ENCODE measurements around the gene KPNB1. TPM values are rescaled to one million over a fixed set of nuclear protein-coding genes. Genes with fewer than 3 reads are reported as not detected.

Gene KPNB1
- total RNA-seq, 4 donors from 2014 or later, result 72.3 to 276 (median 135) TPM

- H3K36me3 ChIP-seq, result peaks cover 0 to 95% (median 0%) of the 10 kb centered on the region in 3 donors
- no peaks in the 10 kb centered on the region for H3K4me1 ChIP-seq
- no peaks in the 10 kb centered on the region for H3K27me3 ChIP-seq
- no peak for DNase-seq
- TF ChIP-seq POLR2A (IDR thresholded peaks at IDR 0.05), result no peak
- no peak for TF ChIP-seq CTCF (IDR thresholded peaks at IDR 0.05)
- H3K9me3 ChIP-seq, result no peaks in the 10 kb centered on the region
- H3K27ac ChIP-seq, result no peak overlapping the region
- H3K4me3 ChIP-seq, result no peak overlapping the region
Observed at GRCh38 chr17:47665655-47666054, 15.9 kb downstream of the KPNB1 start.

GRCh38 chr17:47669081-47669480 is 19.4 kb downstream of the KPNB1 start:
- no peaks in the 10 kb centered on the region for H3K9me3 ChIP-seq
- H3K4me1 ChIP-seq, result no peaks in the 10 kb centered on the region
- H3K36me3 ChIP-seq, result peaks cover 0 to 97% (median 2%) of the 10 kb centered on the region in 3 donors
- H3K4me3 ChIP-seq, result no peak overlapping the region
- H3K27me3 ChIP-seq, result no peaks in the 10 kb centered on the region
- no peak for DNase-seq
- no peak overlapping the region for H3K27ac ChIP-seq
- TF ChIP-seq CTCF (IDR thresholded peaks at IDR 0.05) (no peak), POLR2A (IDR thresholded peaks at IDR 0.05) (no peak)

GRCh38 chr17:47670064-47670463 is 20.3 kb downstream of the KPNB1 start:
- TF ChIP-seq POLR2A (IDR thresholded peaks at IDR 0.05) (no peak), CTCF (IDR thresholded peaks at IDR 0.05) (no peak)
- H3K36me3 ChIP-seq, result peaks cover 0 to 97% (median 9%) of the 10 kb centered on the region in 3 donors
- DNase-seq, result no peak
- no peaks in the 10 kb centered on the region for H3K9me3 ChIP-seq
- H3K27ac ChIP-seq, result no peak overlapping the region
- H3K27me3 ChIP-seq, result no peaks in the 10 kb centered on the region
- no peak overlapping the region for H3K4me3 ChIP-seq
- no peaks in the 10 kb centered on the region for H3K4me1 ChIP-seq

- peaks cover 0 to 98% (median 9%) of the 10 kb centered on the region in 3 donors for H3K36me3 ChIP-seq
- H3K4me1 ChIP-seq, result no peaks in the 10 kb centered on the region
- no peaks in the 10 kb centered on the region for H3K9me3 ChIP-seq
Observed at GRCh38 chr17:47674499-47674898, 24.8 kb downstream of the KPNB1 start.

GRCh38 chr17:47675380-47676198 is 25.9 kb downstream of the KPNB1 start:
- no peak for TF ChIP-seq CTCF (IDR thresholded peaks at IDR 0.05)
- no peak for TF ChIP-seq POLR2A (IDR thresholded peaks at IDR 0.05)
- Histone ChIP-seq H3K9me3 (no peaks in the 10 kb centered on the region), H3K27me3 (no peaks in the 10 kb centered on the region), H3K4me3 (no peak overlapping the region), H3K4me1 (no peaks in the 10 kb centered on the region), H3K36me3 (peaks cover 0 to 98% (median 9%) of the 10 kb centered on the region in 3 donors), H3K27ac (no peak overlapping the region)
- DNase-seq, result no peak

More at GRCh38 chr17:47674499-47674898, 24.8 kb downstream of the KPNB1 start:
- DNase-seq, result no peak
- TF ChIP-seq CTCF (IDR thresholded peaks at IDR 0.05), result no peak
- no peak for TF ChIP-seq POLR2A (IDR thresholded peaks at IDR 0.05)
- H3K4me3 ChIP-seq, result no peak overlapping the region
- H3K27me3 ChIP-seq, result no peaks in the 10 kb centered on the region
- no peak overlapping the region for H3K27ac ChIP-seq

Data from Peyer's patch (tissue), 4 donors.